HG03280 (cell line): ENCODE results near the gene LIMS2.

Experiments used
- ATAC-seq: cut with Tn5 transposase; IDR thresholded peaks from one replicate; pipeline ENCODE4 v1.9.1; 2021; ENCODE audit warnings: mild to moderate bottlenecking, moderate library complexity; ENCODE audit not compliant: unreplicated experiment

The LIMS2 gene

DNA sequence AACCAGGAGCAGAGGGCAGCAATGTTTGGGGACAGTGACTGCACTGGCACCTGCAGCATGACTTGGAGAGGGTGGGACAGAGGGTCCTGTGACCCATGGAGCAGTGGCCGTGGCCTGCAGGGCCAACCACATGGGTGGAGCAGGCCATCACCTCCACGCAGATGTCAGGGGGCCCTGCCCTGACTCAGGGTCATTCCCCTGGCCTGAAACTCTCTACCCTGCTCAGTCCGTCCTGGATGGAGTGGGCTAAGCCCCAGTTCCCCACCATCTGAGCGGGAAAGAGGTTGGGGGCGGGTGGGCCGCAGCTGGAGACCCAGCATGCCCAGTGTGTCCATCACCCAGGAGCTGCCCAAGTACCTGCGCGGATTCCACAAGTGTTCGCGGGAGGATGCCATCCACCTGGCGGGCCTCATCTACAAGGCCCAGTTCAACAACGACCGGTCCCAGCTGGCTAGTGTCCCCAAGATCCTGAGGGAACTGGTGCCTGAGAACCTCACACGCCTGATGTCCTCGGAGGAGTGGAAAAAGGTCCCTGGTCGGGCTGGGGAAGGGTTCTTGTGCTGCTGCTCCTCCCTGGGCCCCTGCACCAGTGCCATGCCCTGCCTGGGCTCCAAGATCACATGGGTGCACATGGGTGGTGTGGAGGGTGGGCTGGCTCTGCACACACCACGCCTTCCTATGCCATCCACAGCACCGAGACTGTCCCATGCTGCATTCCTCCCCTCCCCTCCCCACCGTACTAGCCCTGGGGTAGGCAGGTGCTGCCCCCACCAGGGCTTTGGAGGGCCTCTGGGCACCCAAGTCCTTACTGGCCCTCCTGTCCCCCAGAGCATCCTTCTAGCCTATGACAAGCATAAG lies 39.7 kb downstream of the LIMS2 start:
- ATAC-seq: no peak

DNA sequence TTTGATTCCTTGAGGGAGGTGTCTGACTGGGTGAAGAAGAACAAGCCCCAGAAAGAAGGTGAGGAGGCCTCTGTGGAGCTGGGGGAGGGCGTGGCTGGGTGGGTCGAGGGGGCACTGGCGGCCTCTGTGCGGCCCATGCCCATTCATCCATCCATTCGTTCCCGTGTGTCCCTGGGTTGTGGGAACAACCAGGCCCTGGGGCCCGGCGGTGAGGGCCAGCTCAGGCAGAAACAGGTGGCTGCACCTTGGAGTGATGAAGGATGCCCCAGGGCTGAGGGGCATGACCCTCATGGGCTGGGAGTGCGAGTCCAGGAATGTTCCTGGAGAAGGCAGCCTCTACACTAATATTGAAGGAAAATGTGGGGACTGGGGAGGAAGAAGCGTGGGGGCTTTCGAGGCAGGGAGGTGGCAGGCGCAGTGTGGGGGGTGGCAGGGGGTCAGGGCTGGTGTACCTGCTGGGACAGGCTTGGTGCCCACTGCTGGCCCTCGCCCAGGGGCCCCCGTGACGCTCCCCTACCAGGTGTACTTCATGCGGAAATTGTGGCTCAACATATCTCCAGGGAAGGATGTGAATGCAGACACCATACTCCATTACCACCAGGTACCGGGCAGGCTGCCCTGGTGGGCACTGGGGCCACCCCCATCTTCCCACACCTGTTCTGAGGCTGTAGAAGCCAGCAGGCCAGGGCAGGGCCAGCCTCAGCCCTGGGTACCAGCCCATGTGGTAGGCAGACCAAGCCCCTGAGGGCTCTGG lies 40.5 kb downstream of the LIMS2 start:
- no peak for ATAC-seq

DNA sequence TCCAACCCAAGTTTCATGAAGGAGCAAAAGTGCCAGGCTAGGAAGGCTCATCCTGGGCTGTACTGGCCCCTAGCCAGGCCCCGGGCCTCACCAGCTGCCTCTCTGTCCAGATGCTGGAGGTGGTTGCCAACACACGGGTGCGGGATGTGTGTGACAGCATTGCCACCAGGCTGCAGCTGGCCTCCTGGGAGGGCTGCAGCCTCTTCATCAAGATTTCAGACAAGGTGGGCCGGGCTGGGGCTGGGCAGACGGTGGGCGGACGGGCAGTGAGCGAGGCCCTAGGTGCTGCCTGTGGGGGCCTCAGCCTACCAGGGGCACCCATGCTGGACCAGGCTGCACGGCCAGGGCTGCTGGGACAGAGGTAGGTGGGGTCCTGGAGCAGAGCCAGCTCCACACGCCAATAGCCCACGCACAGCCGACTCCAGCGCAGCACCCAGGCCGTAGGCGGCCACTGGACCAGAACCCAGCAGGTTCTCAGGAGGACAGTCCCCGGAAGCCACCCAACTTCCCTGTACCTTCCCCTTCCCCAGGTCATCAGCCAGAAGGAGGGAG lies 41.2 kb downstream of the LIMS2 start:
- ATAC-seq: no peak

DNA sequence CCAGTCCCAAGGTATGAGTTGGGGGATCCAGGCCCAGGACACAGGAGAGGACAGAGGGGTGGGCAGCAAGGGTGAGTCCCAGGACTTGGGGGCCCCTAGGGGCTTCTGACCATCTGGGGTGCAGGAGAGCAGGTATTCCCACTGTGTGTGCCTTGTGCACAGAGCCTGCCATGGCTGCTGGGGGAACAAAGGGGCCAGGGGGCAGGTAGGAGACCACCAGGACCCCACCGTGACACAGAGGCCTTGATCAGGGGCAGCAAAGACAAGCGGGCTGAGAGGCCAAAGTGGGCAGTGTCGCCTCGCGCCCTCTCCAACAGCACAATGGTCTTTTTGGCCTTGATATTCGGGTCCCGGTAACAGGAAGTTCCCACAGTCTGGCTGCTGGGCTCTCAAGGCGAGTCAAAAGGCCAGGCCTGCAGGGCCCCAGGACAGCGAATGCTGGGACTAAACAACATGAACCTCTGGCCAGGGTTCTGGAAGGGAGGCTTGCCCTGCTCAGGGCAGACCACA lies 41.7 kb downstream of the LIMS2 start:
- ATAC-seq: no peak

DNA sequence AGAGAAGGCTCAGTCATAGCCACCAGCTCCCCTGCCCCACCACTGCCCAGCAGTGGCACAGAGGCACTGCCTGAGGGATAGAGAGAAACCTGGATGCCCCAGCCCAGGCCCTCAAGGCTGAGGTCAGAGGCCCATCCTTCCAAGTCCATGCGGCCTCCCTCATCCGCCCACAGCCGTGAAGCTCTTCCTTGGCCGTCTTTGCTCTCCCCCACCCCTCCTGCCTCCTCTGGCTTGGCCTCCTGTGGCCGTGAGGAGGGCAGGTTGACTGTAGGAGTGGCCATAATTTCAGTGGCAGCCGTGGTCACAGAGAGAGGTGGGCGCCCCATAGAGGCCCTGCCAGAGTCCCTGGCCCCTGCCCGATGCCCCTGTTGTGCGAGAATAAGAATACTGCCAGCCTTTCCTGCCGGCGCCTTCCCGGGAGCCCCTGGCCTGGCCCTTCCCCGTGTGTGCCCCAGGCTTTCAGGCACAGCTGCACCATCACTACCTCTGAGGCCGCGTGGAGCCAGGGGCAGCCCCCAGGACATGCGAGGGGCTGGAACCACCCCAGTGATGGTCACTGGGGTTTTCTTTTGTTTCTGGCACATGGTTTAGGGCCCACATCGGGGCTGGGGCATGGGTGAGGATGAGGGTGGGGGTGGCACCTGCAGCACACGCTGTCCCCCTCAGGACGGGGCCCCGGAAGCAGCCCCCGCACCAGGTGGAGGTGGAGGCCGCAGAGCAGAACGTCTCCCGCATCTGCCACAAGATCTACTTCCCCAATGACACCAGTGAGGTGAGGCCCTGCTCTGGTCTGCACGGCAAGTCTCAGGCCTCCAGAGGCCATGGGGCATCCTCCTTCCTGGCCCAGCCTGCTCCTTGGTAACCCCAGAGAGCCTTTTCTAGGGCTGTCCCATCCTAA lies 42.5 kb downstream of the LIMS2 start:
- no peak for ATAC-seq

DNA sequence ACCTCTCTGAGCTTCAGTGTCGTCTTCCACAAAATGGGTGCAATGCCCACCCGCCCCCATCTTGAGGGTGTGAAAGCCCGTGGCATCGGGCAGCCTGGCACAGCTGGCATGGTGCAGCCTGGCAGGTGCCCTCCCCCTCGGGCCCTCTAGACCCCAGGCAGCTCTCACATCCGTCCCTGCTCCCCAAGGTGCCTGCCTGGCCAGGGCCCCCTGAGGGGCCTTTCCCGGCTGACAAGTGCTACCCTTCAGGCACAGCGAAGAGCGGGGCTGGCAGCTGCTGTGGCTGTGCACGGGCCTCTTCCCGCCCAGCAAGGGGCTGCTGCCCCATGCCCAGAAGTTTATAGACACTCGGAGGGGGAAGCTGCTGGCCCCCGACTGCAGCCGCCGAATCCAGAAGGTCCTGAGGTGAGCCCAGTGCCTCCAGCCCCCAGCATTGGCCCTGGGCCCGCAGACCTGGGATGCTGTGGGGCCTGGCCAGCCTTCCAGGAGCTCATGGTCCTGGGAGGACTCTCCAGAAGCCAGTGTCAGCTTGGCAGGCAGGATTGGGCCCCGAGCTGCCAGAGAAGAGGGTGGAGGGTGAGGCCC lies 43.2 kb downstream of the LIMS2 start:
- no peak for ATAC-seq

DNA sequence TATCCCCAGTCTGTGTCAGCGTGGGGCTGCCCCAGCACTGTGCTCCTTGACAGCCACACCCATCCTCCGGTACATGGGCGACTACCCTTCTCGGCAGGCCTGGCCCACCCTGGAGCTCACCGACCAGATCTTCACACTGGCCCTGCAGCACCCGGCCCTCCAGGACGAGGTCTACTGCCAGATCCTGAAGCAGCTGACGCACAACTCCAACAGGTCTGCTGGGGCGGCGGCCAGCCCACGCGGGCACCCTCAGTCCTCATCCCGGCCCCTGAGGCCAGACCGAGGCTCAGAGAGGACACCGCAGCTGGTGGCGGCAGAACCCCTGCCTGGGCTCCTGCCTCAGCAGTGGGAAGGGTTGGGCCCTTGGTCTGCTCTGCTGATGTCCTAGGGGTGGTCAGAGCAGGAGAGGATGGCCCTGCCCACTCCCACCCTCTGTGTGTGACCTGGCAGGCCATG lies 43.8 kb downstream of the LIMS2 start:
- no peak for ATAC-seq

DNA sequence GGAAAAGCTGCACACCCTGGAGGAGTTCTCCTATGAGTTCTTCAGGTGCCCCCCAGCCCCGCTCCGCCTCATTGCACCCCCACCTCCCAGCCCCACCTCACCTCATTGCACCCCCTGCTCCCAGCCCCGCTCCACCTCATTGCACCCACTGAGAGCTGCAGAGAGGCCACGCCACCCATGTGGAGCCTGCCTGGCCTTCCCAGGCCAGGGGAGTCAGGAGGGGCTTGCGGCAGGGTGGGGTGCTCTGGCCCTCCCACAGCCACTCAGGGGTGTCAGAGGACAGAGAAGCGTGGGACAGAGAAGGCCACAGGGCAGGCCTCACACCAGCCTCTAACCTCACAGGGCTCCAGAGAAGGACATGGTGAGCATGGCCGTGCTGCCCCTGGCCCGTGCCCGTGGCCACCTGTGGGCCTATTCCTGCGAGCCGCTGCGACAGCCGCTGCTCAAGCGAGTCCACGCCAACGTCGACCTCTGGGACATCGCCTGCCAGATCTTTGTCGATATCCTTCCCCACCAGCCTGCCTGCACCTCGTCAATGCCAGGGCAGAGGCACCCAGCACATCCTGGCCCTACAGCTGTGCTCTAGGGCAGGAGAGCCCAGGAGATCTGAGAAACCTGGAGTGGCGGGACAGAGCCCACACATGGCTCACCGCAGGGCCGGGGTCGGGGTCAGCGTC lies 44.3 kb downstream of the LIMS2 start:
- no peak for ATAC-seq

DNA sequence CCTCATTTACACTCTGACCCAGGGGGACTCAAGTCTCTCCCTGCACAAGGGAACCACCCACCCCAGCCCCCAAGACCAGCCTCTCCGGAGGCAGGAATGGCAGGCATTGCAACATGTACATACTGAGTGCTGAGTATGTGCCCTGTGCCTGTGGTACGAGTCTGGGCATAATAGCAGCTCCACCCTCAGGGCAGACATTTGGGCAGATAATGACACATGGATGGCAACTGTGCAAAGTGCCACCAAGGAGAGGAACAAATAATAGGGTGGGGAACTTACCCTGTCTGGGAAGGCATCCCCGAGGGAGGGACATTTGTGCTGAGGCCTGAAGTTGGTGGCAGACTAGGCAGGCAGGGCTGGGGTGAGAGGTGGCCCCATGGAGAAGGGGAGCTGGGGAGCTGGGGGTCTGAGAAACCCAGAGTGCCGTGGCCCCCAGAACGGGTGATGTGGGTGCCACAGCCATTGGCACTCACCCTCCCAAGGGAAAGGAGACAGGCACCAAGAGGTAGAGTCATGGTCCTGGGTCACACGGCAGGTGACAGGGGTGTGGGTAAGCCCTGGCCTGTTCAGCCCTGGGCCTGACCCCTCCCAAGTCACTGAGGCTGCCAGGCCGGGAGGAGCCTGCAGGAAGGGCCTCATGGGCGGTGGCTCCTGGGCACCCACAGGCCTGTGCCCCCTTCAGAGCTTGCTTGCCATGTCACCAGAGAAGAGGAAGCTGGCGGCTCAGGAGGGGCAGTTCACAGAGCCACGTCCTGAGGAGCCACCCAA lies 45.0 kb downstream of the LIMS2 start:
- ATAC-seq: no peak

DNA sequence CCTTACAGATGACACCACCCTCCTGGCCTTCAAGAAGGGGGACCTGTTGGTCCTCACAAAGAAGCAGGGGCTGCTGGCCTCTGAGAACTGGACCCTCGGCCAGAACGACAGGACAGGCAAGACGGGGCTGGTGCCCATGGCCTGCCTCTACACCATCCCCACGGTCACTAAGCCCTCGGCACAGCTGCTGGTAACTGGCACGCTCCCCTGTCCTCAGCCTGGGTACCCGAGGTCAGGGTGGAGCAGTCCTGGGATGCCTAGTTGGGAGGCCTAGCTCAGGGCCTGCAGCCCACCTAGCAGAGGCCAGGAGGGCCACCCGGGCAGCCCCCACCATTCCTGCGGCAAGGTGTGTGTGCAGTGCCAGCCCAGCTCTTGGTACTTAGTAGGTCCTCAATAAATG lies 45.7 kb downstream of the LIMS2 start:
- ATAC-seq: no peak

DNA sequence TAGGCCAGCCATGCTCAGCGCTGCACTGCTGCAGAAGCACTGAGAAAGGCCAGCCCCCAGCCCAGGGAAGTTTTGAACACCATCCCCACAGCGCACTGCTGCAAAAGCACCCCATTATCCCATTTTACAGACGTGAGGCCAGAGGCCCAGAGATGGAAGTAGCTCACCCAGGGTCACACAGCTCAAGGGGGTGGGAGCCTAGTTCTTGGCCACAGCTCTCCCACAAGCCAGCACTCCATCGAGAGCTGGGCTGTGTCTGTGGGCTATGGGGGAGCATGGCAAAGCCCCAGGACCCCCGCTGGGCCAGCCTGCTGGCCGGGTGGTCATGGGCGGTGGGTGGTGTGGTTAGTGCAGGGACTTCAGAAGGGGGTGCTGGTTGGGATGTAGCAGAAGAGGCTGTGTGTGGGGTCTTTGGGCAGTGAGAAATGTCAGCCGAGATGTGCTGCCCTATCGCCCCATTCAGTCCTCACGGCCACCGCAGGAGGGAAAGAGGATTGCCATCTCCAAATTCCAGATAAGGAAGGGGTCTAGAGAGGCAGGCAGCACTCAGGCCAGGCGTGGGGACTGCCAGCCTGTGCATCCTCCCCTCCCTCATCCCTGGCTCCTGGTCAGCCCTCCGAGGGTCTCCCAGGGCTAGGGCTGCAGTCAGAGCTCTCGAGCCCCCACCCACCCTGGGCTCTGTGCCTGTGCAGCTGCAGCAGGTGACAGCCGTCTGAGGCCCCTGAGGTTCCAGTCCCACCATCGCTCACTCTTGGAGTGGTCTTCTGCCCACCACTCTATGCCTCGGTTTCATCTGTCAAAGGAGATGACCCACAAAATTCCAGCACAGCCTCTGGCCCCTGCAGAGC lies 46.3 kb downstream of the LIMS2 start:
- no peak for ATAC-seq

DNA sequence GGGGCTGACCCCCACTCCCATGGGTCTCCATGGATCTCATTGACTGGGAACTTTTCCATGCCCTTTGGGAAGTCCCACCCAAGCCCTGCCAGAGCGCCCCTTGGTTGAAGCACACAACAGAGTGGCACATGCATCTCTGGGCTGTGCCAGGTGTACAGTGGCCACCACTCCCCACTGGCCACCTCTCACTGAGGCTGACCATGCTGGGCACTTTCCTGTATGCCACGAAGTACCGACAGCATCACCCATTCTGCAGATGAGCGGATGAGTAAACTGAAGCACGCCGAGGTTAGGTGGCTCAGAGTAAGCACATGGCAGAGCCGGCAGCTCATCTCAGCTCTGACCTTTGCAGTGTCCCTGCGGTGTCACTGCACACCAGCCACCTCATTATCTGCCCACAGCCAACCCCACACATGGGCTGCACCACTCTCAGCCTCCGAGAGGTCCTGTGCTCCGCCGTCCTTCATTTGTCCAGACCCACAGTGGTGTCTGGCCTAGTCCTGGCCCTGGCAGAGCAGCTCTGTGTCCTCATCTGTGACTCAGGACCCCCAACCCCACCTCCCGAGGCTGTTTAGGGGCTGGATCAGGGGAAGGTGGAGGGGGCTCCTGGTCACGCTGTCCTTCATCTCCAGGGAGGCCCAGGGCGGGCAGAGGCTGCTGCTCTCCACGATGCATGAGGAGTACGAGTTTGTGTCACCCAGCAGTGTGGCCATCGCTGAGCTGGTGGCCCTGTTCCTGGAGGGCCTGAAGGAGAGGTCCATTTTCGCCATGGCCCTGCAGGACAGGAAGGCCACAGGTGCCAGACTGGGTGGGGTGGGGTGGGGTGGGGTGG lies 47.4 kb downstream of the LIMS2 start:
- ATAC-seq: no peak

DNA sequence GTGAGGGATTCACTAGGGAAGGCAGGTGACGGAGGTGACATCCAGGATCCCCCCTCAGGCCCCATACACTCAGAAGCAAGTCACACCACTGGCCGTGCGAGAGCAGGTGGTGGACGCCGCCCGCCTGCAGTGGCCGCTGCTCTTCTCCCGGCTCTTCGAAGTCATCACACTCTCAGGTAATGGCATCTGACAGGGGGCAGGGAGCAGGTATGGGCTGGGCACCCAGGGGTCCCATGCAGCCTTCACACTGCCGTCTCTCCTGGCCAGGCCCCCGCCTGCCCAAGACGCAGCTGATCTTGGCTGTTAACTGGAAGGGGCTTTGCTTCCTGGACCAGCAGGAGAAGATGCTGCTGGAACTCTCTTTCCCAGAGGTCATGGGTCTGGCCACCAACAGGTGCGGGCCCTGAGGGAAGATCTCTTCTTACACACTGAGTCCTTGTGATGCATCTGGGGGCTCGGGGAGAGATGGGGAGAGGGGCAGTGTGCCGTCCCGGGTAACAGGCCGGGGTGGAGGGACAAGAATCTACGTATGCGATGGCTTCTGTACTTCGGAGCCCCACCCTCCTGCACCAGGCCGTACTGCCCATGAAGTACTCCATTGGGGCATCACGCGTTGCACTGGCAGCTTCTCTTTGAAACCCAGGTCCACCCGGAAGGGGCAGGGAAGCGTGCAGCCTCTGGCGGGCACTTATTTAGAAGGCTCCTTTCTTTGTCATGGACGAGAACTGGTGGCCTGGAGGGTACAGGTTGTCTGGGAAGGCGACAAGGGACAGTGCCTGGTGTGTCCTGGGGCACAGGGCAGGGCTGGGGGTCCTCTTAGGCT lies 48.2 kb downstream of the LIMS2 start:
- ATAC-seq: no peak

DNA sequence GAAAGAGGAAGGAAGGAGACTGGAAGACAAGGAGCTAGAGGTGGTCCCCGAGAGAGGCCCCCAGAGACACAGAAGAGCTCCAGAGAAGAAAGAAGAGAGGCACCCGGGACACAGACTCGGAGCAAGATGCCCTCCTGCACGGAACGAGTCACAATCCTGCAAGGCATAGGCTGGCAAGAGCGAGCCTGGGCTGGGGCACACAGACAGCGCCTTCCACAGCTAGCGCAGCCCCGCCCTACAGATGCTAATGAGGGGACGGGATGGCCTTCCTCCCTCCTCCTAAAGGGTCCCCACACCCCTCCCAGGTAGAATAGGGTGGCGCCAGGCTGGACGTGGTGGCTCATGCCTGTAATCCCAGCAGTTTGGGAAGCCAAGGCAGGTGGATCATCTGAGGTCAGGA lies 49.2 kb downstream of the LIMS2 start:
- no peak for ATAC-seq

DNA sequence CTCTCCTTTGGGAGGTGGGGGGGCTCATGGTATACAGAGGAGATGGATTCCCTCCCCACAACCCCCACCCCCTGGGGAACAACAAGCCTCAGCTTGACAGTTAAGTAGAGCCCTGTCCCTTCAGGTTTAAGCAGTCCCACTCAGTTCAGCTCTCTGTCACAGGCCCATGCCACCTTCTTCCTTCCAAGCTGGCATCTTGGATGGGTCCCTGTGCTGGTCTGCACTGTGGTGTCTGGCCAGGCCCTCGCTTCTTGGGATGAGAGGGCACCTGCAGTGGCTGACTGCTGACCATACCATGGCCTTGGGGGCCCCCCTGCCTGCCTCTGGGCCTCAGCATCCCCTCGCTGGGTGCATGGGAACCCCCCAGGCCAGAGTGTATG lies 49.8 kb downstream of the LIMS2 start:
- no peak for ATAC-seq

DNA sequence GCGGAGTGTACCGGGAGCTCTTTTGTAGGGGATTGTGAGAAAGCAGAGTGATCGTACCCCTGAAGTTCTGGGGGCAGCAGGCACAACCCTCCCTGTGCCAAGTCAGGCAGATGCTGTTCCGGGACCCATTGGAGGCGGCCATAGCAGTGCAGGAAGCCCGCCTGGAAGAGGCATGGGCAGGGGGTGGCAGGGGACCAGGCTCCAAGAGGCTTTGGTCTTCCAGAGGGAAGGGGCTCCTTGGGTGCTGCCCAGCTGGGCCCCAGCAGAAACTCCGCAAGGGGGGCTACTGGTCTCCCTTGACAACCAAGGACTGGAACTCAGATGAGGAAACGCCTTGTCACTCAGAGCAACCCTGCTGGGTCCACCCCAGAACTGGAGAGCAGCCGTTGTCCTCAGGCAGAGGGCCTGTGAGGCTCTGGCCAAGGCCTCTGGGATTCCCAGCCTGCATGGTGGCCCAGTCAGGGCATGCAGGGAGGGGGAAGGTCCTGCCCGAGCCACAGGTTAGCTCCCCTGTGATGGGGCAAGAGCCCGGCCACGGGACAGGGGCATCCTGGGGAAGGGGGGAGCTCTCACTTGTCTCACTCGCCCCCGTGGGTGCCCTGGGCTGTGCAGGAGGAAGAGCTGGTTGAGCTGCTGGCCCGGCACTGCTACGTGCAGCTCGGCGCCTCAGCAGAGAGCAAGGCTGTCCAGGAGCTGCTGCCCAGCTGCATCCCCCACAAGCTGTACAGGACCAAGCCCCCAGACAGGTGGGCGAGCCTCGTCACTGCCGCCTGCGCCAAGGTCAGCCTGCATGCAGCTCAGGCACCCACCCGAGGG lies 50.4 kb downstream of the LIMS2 start:
- no peak for ATAC-seq
